Gastroesophageal sphincter (tissue), 4 donors: Measurements from ENCODE around the gene HOMEZ. TPM values are rescaled to one million over a fixed set of nuclear protein-coding genes. Genes with fewer than 3 reads are reported as not detected.

Experiments used
- ATAC-seq: fragments of 150-250 bp; one replicate; pipeline ENCODE4 v1.9.1; 2016; ENCODE audit warnings: mild to moderate bottlenecking, moderate library complexity
- H3K27ac ChIP-seq, 4 donors: fragments of 200-600 bp; sonication (generic) in 3 of 4; 1 replicate in 3 of 4; 2 replicates in 1 of 4; pipeline ENCODE4 v1.5.1; 2016 to 2019
- H3K27me3 ChIP-seq: fragments of 200-600 bp; sonication (generic); one replicate; pipeline ENCODE4 v1.5.1; 2019
- H3K36me3 ChIP-seq, 2 donors: fragments of 200-600 bp; sonication (generic); one replicate each; pipeline ENCODE4 v1.5.1; 2019; ENCODE audit warnings: control low read depth in 1 of 2
- H3K4me1 ChIP-seq, 3 donors: fragments of 200-600 bp; sonication (generic); 1 replicate in 2 of 3; 2 replicates in 1 of 3; pipeline ENCODE4 v1.5.1; 2016 to 2019; ENCODE audit warnings: control low read depth in 2 of 3
- H3K4me3 ChIP-seq, 2 donors: fragments of 200-600 bp; sonication (generic); one replicate each; pipeline ENCODE4 v1.5.1; 2019; ENCODE audit warnings: mild to moderate bottlenecking in 1 of 2, moderate library complexity in 1 of 2
- H3K9me3 ChIP-seq, 3 donors: fragments of 200-600 bp; sonication (generic); one replicate each; pipeline ENCODE4 v1.5.1; 2017 to 2019; ENCODE audit warnings: control low read depth in 2 of 3
- CTCF ChIP-seq, 4 experiments: fragments of 200-600 bp in 2 of 4; fragments of 450-650 bp in 2 of 4; sonication (generic) in 1 of 4; IDR thresholded peaks; one replicate each; pipeline ENCODE4 v1.5.1; 2017 to 2019; ENCODE audit warnings: antibody characterized with exemption in 4 of 4, mild to moderate bottlenecking in 2 of 4, moderate library complexity in 2 of 4
- EP300 ChIP-seq: sonication (generic); formaldehyde crosslinking; IDR thresholded peaks from one replicate; pipeline ENCODE4 v1.6.1; 2017; ENCODE audit warnings: antibody characterized with exemption, mild to moderate bottlenecking
- POLR2A ChIP-seq, 2 donors: fragments of 450-650 bp; IDR thresholded peaks; one replicate each; pipeline ENCODE4 v1.6.1; 2017; ENCODE audit warnings: antibody characterized with exemption in 2 of 2, mild to moderate bottlenecking in 2 of 2, moderate library complexity in 1 of 2
- POLR2AphosphoS5 ChIP-seq: sonication (generic); formaldehyde crosslinking; IDR thresholded peaks from one replicate; pipeline ENCODE4 v1.6.1; 2017; ENCODE audit warnings: antibody characterized with exemption
- WGBS, 2 donors: methylation state at CpG; one replicate each; pipeline ENCODE4 v1.1.5; 2018; ENCODE audit warnings: low coverage in 1 of 2; 5-methylcytosine and 5-hydroxymethylcytosine counted together
- total RNA-seq, 4 donors: library from RNA; depleted of rRNA; stranded (reverse); fragments of >200 nt; gene quantifications; one replicate each; pipeline ENCODE4 v1.1.0, GENCODE V29; 2016

The HOMEZ gene
- total RNA-seq, 4 donors from 2014 or later = 7.5 to 11.3 (median 9.4) TPM

GRCh38 chr14:23299211-23299957, 13.5 kb upstream of the HOMEZ start:
- Histone ChIP-seq H3K36me3 (peaks cover 0 to 21% of the 10 kb centered on the region in 2 donors), H3K4me3 (no peak overlapping the region), H3K27me3 (no peaks in the 10 kb centered on the region), H3K4me1 (peaks cover 5 to 48% (median 6%) of the 10 kb centered on the region in 3 donors), H3K9me3 (no peaks in the 10 kb centered on the region), H3K27ac (peak overlapping the region in 3 of 4 donors; percentile 98 to 99 (median 99))
- WGBS, 2 donors = 85 to 100% methylated on average over 1 to 2 of the region's 2 CpGs
- ATAC-seq = no peak
- TF ChIP-seq POLR2A (IDR thresholded peaks at IDR 0.05) (no peak), EP300 (no peak), POLR2AphosphoS5 (no peak), CTCF (IDR thresholded peaks at IDR 0.05) (no peak)

- TF ChIP-seq CTCF (IDR thresholded peaks at IDR 0.05) = no peak
- TF ChIP-seq POLR2A (IDR thresholded peaks at IDR 0.05) = no peak
- no peak for TF ChIP-seq POLR2AphosphoS5
- TF ChIP-seq EP300 = no peak
- peak overlapping the region in 2 of 4 donors; percentile 39 to 98 for H3K27ac ChIP-seq
- 77 to 84% methylated on average over 2 to 5 of the region's 7 CpGs for WGBS, 2 donors
- H3K27me3 ChIP-seq = peaks cover 5% of the 10 kb centered on the region
- no peak overlapping the region for H3K4me3 ChIP-seq
- H3K9me3 ChIP-seq = no peaks in the 10 kb centered on the region
- peaks cover 5 to 40% (median 6%) of the 10 kb centered on the region in 3 donors for H3K4me1 ChIP-seq
- ATAC-seq = no peak
- peaks cover 0 to 21% of the 10 kb centered on the region in 2 donors for H3K36me3 ChIP-seq
Measured at GRCh38 chr14:23297611-23298277, 11.8 kb upstream of the HOMEZ start.

GRCh38 chr14:23297096-23297495, 11.2 kb upstream of the HOMEZ start:
- TF ChIP-seq POLR2A (IDR thresholded peaks at IDR 0.05) = no peak
- no peak for TF ChIP-seq POLR2AphosphoS5
- no peak for TF ChIP-seq EP300
- TF ChIP-seq CTCF (IDR thresholded peaks at IDR 0.05) = no peak
- ATAC-seq = no peak
- Histone ChIP-seq H3K27ac (peak overlapping the region in 2 of 4 donors; percentile 6 to 39), H3K36me3 (peaks cover 0 to 21% of the 10 kb centered on the region in 2 donors), H3K27me3 (peaks cover 5% of the 10 kb centered on the region), H3K4me3 (no peak overlapping the region), H3K4me1 (peaks cover 5 to 38% (median 6%) of the 10 kb centered on the region in 3 donors), H3K9me3 (no peaks in the 10 kb centered on the region)
- 81 to 90% methylated on average over 4 to 7 of the region's 7 CpGs for WGBS, 2 donors

- Histone ChIP-seq H3K9me3 (no peaks in the 10 kb centered on the region), H3K4me3 (no peak overlapping the region), H3K27me3 (peaks cover 5% of the 10 kb centered on the region), H3K27ac (peak overlapping the region in 1 of 4 donors; percentile 5), H3K4me1 (peaks cover 5 to 38% (median 6%) of the 10 kb centered on the region in 3 donors), H3K36me3 (peaks cover 0 to 21% of the 10 kb centered on the region in 2 donors)
- no peak for TF ChIP-seq EP300
- TF ChIP-seq POLR2AphosphoS5 = no peak
- no peak for TF ChIP-seq CTCF (IDR thresholded peaks at IDR 0.05)
- no peak for TF ChIP-seq POLR2A (IDR thresholded peaks at IDR 0.05)
- 86 to 100% methylated on average over 6 to 7 of the region's 7 CpGs for WGBS, 2 donors
- ATAC-seq = no peak
Measured at GRCh38 chr14:23296012-23296777, 10.3 kb upstream of the HOMEZ start.
